Measurements from ENCODE around the gene RNF214. TPM values are rescaled to one million over a fixed set of nuclear protein-coding genes. Genes with fewer than 3 reads are reported as not detected.

RNF214 gene
- total and polyA plus RNA-seq, 7 donors: 12.4 to 39.4 (median 31.0) TPM

DNA sequence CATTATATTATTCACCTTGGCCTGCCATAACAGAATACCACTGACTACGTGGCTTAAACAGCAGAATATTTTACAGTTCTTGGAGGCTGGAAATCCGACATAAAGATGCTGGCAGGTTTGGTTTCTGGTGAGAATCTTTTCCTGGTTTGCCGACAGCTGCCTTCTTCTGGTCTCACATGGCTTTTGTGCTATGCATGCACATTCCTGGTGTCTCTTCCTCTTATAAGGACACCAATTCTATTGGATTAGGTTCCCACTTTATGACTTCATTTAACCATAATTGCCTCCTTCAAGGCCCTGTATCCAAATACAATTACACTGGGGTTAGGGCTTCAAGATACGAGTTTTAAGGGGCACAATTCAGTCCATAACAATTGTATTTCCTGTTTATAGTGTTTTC, 17.1 kb downstream of the RNF214 start:
- Histone ChIP-seq H3K9me3 (no peaks in the 10 kb centered on the region), H3K4me1 (no peaks in the 10 kb centered on the region), H3K36me3 (ENCODE audit: insufficient read depth in 1 of 2, low read depth in 1 of 2) (peaks cover 0 to 86% of the 10 kb centered on the region in 2 donors), H3K4me3 (no peak overlapping the region), H3K27me3 (ENCODE audit: insufficient read depth in 3 of 3, low read length in 2 of 3) (no peaks in the 10 kb centered on the region), H3K27ac (no peak overlapping the region)
- DNase-seq (no peak), ATAC-seq (no peak)
- TF ChIP-seq, protein P1, sequence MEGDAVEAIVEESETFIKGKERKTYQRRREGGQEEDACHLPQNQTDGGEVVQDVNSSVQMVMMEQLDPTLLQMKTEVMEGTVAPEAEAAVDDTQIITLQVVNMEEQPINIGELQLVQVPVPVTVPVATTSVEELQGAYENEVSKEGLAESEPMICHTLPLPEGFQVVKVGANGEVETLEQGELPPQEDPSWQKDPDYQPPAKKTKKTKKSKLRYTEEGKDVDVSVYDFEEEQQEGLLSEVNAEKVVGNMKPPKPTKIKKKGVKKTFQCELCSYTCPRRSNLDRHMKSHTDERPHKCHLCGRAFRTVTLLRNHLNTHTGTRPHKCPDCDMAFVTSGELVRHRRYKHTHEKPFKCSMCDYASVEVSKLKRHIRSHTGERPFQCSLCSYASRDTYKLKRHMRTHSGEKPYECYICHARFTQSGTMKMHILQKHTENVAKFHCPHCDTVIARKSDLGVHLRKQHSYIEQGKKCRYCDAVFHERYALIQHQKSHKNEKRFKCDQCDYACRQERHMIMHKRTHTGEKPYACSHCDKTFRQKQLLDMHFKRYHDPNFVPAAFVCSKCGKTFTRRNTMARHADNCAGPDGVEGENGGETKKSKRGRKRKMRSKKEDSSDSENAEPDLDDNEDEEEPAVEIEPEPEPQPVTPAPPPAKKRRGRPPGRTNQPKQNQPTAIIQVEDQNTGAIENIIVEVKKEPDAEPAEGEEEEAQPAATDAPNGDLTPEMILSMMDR (IDR thresholded peaks at IDR 0.05): no peak
- WGBS, 3 donors: 86 to 89% (median 88%) methylated on average over 4 of the region's 4 CpGs
- intact Hi-C loops (cut with DNase I): no loop called here

DNA sequence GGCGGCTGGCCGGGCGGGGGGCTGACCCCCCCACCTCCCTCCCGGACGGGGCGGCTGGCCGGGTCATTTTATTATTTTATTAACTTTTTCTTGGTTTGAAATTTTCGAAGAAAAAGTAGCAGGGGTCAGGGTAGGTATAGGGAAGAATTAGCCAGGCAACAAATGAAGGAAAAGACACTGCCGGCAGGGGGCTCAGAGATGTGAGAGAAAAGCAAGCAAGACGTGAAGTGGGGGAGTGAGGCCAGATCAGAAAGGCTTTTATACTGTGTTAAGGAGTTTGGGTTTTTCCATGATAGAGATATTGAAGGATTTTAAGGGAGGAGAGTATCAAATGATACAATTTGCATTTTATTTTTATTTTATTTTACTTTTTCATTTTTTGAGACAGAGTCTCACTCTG, 19.0 kb downstream of the RNF214 start:
- Histone ChIP-seq H3K27ac (no peak overlapping the region), H3K4me3 (no peak overlapping the region), H3K4me1 (no peaks in the 10 kb centered on the region), H3K27me3 (ENCODE audit: insufficient read depth in 3 of 3, low read length in 2 of 3) (no peaks in the 10 kb centered on the region), H3K9me3 (no peaks in the 10 kb centered on the region), H3K36me3 (ENCODE audit: insufficient read depth in 1 of 2, low read depth in 1 of 2) (peaks cover 0 to 85% of the 10 kb centered on the region in 2 donors)
- DNase-seq (no peak), ATAC-seq (no peak)
- intact Hi-C loops (cut with DNase I): no loop called here
- WGBS, 3 donors: 85 to 92% (median 92%) methylated on average over 9 to 10 of the region's 10 CpGs
- TF ChIP-seq, protein P1 (IDR thresholded peaks at IDR 0.05): no peak

DNA sequence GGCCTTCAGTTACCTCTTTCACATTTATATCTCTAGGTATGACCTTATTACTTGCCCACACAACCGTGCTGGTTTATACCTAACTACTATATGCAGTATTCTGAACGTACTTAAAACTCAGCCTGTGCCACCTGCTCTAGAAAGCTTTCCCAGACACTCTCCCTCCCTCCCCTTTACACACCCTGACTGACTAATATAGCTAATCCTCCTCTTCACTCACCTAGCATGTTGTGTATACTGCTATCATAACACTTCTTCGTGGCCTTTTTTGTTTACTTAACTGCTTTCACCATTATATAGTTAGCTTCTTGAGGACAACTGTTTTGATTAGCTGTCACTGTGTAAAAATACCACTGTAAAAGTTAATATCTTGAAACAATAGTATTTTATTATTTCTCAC, 23.5 kb downstream of the RNF214 start:
- no peaks in the 10 kb centered on the region for H3K9me3 ChIP-seq
- H3K4me1 ChIP-seq: no peaks in the 10 kb centered on the region
- H3K27me3 ChIP-seq (ENCODE audit: insufficient read depth in 3 of 3, low read length in 2 of 3): no peaks in the 10 kb centered on the region
- H3K27ac ChIP-seq: no peak overlapping the region
- no peak for DNase-seq
- H3K36me3 ChIP-seq (ENCODE audit: insufficient read depth in 1 of 2, low read depth in 1 of 2): peaks cover 0 to 83% of the 10 kb centered on the region in 2 donors
- H3K4me3 ChIP-seq: no peak overlapping the region
- ATAC-seq: no peak
- TF ChIP-seq, protein P1 (IDR thresholded peaks at IDR 0.05): no peak
- intact Hi-C loops (cut with DNase I): no loop called here
- WGBS, 3 donors: 82 to 92% (median 83%) methylated on average over 3 of the region's 3 CpGs

GRCh38 chr11:117256573-117256972, 24.1 kb downstream of the RNF214 start:
- no peak overlapping the region for H3K4me3 ChIP-seq
- H3K9me3 ChIP-seq: no peaks in the 10 kb centered on the region
- intact Hi-C loops (cut with DNase I): no loop called here
- H3K36me3 ChIP-seq (ENCODE audit: insufficient read depth in 1 of 2, low read depth in 1 of 2): peaks cover 0 to 89% of the 10 kb centered on the region in 2 donors
- ATAC-seq (no peak), DNase-seq (no peak)
- H3K27me3 ChIP-seq (ENCODE audit: insufficient read depth in 3 of 3, low read length in 2 of 3): no peaks in the 10 kb centered on the region
- no peaks in the 10 kb centered on the region for H3K4me1 ChIP-seq
- 32 to 60% (median 58%) methylated on average over 2 of the region's 2 CpGs for WGBS, 3 donors
- TF ChIP-seq, protein P1 (IDR thresholded peaks at IDR 0.05): no peak
- H3K27ac ChIP-seq: no peak overlapping the region

DNA sequence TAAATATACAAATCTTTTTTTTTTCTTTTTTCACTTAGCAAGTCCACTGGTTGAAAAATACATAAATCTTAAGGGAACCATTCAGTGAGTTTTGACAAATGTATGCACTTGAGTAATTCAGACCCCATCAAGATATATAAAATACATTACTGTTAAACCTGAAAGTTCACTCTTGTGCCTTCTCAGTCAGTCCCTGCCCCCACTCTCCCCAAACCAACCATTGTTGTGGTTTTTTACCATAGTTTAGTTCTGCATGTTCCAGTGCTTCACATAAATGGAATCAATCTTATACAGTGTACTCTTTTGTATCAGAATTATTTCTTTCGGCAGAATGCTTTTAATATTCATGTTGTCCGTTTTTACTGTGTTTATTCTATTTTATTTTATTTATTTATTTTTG, 26.1 kb downstream of the RNF214 start:
- Histone ChIP-seq H3K4me3 (no peak overlapping the region), H3K27me3 (ENCODE audit: insufficient read depth in 3 of 3, low read length in 2 of 3) (no peaks in the 10 kb centered on the region), H3K27ac (no peak overlapping the region), H3K4me1 (no peaks in the 10 kb centered on the region), H3K9me3 (no peaks in the 10 kb centered on the region), H3K36me3 (ENCODE audit: insufficient read depth in 1 of 2, low read depth in 1 of 2) (peaks cover 0 to 78% of the 10 kb centered on the region in 2 donors)
- TF ChIP-seq, protein P1 (IDR thresholded peaks at IDR 0.05): no peak
- intact Hi-C loops (cut with DNase I): no loop called here
- ATAC-seq (no peak), DNase-seq (no peak)
- 95 to 100% (median 95%) methylated on average over 2 of the region's 2 CpGs for WGBS, 3 donors
